ENCODE measurements around the gene GORAB.

DNA sequence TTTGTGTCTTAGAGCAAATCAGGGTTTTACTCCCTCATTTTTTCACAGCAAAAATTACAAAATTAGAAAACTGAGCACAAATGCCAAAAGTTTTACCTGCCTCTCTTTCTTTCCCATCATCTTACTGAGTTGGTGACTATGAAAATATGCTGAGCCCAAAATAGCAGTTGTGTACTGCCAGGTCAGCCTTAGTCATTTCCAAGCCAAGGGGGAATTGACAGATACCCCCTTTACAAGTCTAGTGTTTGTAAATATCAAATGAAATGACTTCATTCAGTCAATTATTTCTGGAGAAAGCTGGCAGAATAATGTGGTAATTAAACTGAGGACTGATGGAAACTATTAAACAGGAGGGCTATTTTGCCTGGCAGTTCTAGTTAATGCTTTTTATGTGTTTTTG, 11.4 kb upstream of the GORAB start:
- TF ChIP-seq, protein P1, sequence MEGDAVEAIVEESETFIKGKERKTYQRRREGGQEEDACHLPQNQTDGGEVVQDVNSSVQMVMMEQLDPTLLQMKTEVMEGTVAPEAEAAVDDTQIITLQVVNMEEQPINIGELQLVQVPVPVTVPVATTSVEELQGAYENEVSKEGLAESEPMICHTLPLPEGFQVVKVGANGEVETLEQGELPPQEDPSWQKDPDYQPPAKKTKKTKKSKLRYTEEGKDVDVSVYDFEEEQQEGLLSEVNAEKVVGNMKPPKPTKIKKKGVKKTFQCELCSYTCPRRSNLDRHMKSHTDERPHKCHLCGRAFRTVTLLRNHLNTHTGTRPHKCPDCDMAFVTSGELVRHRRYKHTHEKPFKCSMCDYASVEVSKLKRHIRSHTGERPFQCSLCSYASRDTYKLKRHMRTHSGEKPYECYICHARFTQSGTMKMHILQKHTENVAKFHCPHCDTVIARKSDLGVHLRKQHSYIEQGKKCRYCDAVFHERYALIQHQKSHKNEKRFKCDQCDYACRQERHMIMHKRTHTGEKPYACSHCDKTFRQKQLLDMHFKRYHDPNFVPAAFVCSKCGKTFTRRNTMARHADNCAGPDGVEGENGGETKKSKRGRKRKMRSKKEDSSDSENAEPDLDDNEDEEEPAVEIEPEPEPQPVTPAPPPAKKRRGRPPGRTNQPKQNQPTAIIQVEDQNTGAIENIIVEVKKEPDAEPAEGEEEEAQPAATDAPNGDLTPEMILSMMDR (conservative IDR thresholded peaks at IDR 0.05), result no peak
- no peak for TF ChIP-seq ZFX (IDR thresholded peaks at IDR 0.05)
